HL-60 (cell line): ENCODE results near the gene ALDH5A1.

ENCODE experiments used
- DNase-seq, 2 experiments: peaks; one replicate each; pipeline ENCODE4 v3.0.0-alpha.2; 2010 to 2020; ENCODE audit warnings: low read depth in 1 of 2, low spot score in 1 of 2
- H3K27ac ChIP-seq: fragments of 250-450 bp; sonication (Bioruptor Pico); replicated peaks from 2 replicates; pipeline ENCODE4 v1.5.1; 2020; ENCODE audit warnings: mild to moderate bottlenecking, moderate library complexity
- H3K27me3 ChIP-seq: fragments of 250-450 bp; sonication (Bioruptor Pico); 2 replicates; pipeline ENCODE4 v1.5.1; 2021; ENCODE audit warnings: mild to moderate bottlenecking, moderate library complexity; ENCODE audit not compliant: insufficient read depth, poor library complexity, severe bottlenecking
- H3K4me3 ChIP-seq: replicated peaks from 2 replicates; pipeline ENCODE4 v1.5.1; 2011; ENCODE audit warnings: mild to moderate bottlenecking, control low read depth, low read length; ENCODE audit not compliant: insufficient read depth
- GABPA ChIP-seq: IDR thresholded peaks from 2 replicates; pipeline ENCODE4 v1.6.1; 2012; ENCODE audit warnings: low read depth
- POLR2AphosphoS5 ChIP-seq: IDR thresholded peaks from 2 replicates; pipeline ENCODE4 v1.6.1; 2012; ENCODE audit warnings: low read depth
- REST ChIP-seq: IDR thresholded peaks from 2 replicates; pipeline ENCODE4 v1.6.1; 2012; ENCODE audit warnings: low read depth; ENCODE audit not compliant: insufficient replicate concordance
- SPI1 ChIP-seq: IDR thresholded peaks from 2 replicates; pipeline ENCODE4 v1.6.1; 2012; ENCODE audit warnings: low read depth, mild to moderate bottlenecking, borderline replicate concordance
- TF ChIP-seq, protein P1 (sequence below): IDR thresholded peaks from one replicate; pipeline ENCODE4 v1.5.1; 2011; ENCODE audit warnings: low read length, control low read depth, inconsistent platforms; ENCODE audit not compliant: insufficient read depth

The ALDH5A1 gene

GRCh38 chr6:24492475-24492874, 2.3 kb upstream of the ALDH5A1 start:
- H3K4me3 ChIP-seq, result no peak overlapping the region
- peaks cover 7% of the 10 kb centered on the region for H3K27me3 ChIP-seq
- no peak for DNase-seq
- TF ChIP-seq, protein P1, sequence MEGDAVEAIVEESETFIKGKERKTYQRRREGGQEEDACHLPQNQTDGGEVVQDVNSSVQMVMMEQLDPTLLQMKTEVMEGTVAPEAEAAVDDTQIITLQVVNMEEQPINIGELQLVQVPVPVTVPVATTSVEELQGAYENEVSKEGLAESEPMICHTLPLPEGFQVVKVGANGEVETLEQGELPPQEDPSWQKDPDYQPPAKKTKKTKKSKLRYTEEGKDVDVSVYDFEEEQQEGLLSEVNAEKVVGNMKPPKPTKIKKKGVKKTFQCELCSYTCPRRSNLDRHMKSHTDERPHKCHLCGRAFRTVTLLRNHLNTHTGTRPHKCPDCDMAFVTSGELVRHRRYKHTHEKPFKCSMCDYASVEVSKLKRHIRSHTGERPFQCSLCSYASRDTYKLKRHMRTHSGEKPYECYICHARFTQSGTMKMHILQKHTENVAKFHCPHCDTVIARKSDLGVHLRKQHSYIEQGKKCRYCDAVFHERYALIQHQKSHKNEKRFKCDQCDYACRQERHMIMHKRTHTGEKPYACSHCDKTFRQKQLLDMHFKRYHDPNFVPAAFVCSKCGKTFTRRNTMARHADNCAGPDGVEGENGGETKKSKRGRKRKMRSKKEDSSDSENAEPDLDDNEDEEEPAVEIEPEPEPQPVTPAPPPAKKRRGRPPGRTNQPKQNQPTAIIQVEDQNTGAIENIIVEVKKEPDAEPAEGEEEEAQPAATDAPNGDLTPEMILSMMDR, result no peak
- TF ChIP-seq GABPA (no peak), SPI1 (no peak), POLR2AphosphoS5 (no peak), REST (no peak)
- H3K27ac ChIP-seq, result no peak overlapping the region

DNA sequence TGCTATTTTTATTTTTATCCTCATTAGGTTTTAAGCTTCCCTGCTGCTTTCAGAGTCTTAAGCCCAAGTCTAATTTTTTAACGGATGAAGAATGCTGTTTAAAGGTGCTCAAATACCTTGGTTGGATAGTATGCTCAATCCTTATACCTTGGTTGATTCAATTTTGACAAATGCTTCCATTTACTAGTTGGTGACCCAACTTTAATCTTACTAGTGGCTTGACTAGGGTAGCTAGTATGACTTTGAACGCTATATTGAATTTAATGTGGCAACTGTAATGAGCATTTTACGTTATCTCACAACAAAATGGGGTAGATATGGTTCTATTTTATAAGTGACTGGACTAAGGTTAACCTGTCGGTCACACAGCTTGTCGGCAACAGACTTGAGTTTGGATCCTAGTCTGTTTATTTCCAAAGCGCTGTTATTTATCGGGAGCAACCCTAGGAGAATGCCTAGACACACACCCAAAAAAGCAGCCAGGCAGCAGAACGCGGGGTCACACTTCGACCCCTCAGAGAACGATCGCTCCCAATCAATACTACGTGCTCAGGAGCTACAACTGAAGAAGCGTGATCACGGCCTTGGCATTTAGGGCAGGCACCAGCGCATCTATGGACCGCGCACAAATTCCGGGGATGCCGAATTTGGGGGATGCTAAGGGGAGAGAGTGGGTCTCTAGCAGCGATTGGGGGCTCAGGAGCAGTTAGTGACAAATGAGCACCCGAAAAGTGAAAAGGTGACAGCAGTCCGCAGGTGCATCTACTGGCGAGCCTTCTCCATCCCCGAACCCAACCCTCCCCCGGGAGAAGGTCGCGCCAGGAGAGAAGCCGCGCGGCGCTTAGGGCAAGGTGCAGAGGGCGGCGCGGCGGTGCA, 586 bp upstream of the ALDH5A1 start:
- H3K4me3 ChIP-seq, result peak overlapping the region; percentile 57
- H3K27me3 ChIP-seq, result peaks cover 7% of the 10 kb centered on the region
- no peak for TF ChIP-seq POLR2AphosphoS5
- no peak for TF ChIP-seq GABPA
- DNase-seq, result no peak
- no peak overlapping the region for H3K27ac ChIP-seq

DNA sequence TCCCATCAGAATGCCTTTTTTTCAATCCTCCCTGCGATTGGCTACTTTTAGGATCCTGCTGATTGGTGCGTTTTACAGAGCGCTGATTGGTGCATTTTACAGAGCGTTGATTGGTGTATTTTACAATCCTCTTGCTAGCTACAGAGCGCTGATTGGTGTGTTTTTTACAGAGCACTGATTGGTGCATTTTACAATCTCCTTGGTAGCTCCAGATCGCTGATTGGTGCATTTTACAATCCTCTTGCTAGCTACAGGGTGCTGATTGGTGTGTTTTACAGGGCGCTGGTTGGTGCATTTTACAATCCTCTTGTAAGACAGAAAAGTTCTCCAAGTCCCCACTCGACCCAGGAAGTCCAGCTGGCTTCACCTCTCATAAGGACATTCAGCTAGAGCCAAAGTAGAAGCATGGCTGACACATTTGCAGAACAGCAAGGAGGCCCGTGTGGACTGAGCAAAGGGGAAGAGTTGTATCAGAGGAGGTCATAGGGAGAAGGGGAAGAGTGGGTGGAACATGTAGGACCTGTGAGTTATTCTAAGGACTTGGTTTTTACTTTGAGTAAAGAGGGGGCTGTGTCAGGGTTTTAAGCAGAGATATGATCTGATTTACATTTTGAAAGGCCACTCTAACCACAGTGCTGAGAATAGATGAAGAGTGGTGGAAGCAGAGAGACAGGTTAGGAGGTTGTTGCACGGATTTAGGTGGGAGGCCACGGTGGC, 2.6 kb downstream of the ALDH5A1 start:
- Histone ChIP-seq H3K4me3 (no peak overlapping the region), H3K27ac (no peak overlapping the region), H3K27me3 (peaks cover 7% of the 10 kb centered on the region)
- DNase-seq, result no peak
- TF ChIP-seq SPI1 (no peak), REST (no peak), POLR2AphosphoS5 (no peak), GABPA (no peak)
- TF ChIP-seq, protein P1, result no peak

- Histone ChIP-seq H3K4me3 (no peak overlapping the region), H3K27me3 (no peaks in the 10 kb centered on the region), H3K27ac (no peak overlapping the region)
- TF ChIP-seq, protein P1, result no peak
- no peak for TF ChIP-seq SPI1
- TF ChIP-seq GABPA, result no peak
- TF ChIP-seq REST, result no peak
- TF ChIP-seq POLR2AphosphoS5, result no peak
- DNase-seq, result no peak
These were observed 5.9 kb downstream of the ALDH5A1 start for GRCh38 chr6:24500683-24501082.
